Measurements from ENCODE around the gene ASB15. TPM values are rescaled to one million over a fixed set of nuclear protein-coding genes. Genes with fewer than 3 reads are reported as not detected.

Gene ASB15
- polyA plus RNA-seq, 1 experiment: not detected

DNA sequence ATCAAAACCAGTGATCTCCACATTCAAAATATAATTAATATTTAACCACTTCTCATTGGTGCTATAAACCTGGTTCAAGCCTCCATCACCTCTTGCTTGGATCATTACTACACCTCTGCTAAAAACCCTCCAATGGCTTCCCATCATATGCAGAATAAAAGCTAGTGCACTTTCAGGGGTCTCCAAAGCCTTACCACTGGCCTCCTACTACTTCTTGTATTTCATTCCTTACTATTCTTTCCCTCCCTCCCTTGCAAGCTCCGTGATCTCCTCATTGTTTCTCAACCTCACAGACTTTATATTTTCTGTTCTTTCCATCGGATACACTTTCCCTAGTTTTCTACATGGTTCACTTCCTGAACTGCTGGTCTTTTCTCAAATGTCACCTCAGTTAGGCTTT, 85.5 kb downstream of the ASB15 start:
- no peak for TF ChIP-seq CTCF (IDR thresholded peaks at IDR 0.05; ENCODE audit: low read depth, low read length)
- CTCF ChIA-PET: interaction anchor here (1.7 to 2.3 kb wide), 2 partner anchors 178 to 179 kb away, joined by 7 to 12 read pairs; no protein-coding TSS in a partner anchor
- H3K4me3 ChIP-seq (ENCODE audit: low read depth, low read length): no peak overlapping the region
- POLR2A ChIA-PET: no interaction called here
- H3K27me3 ChIP-seq (ENCODE audit: control insufficient read depth, insufficient read depth, low read length): no peaks in the 10 kb centered on the region
- H3K27ac ChIP-seq (ENCODE audit: low read depth, low read length): no peak overlapping the region
- H3K9me3 ChIP-seq (ENCODE audit: control insufficient read depth, insufficient read depth, low read length): no peaks in the 10 kb centered on the region
- no peak for DNase-seq (ENCODE audit: low read depth, low spot score)

DNA sequence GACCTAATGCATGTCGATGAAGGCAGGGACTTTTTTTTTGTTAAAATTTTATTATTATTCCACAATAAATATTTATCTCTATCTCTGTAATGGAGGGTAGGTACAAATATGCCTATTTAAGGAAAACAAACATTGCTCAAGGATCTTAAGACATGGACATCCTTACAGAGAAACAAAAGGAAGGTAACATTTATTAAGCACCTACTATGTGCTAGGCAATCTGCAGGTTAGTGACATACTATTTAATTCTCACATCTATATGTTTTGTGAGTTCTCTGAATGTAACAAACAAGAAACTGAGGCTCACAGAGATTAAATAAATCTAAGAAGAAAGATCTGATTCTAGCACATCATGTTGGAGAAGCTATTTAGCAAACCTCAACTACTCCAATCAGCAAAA, 86.1 kb downstream of the ASB15 start:
- H3K9me3 ChIP-seq (ENCODE audit: control insufficient read depth, insufficient read depth, low read length): no peaks in the 10 kb centered on the region
- CTCF ChIA-PET: interaction anchor here (0.6 kb wide), 1 partner anchor 104 kb away, joined by 4 read pairs; no protein-coding TSS in a partner anchor
- no peak for TF ChIP-seq CTCF (IDR thresholded peaks at IDR 0.05; ENCODE audit: low read depth, low read length)
- POLR2A ChIA-PET: no interaction called here
- DNase-seq (ENCODE audit: low read depth, low spot score): no peak
- H3K27me3 ChIP-seq (ENCODE audit: control insufficient read depth, insufficient read depth, low read length): no peaks in the 10 kb centered on the region
- H3K27ac ChIP-seq (ENCODE audit: low read depth, low read length): no peak overlapping the region
- no peak overlapping the region for H3K4me3 ChIP-seq (ENCODE audit: low read depth, low read length)

Other genes starting within 250 kb of the ASB15 start
- gene IQUB, start 67.2 kb upstream of the ASB15 start, polyA plus RNA-seq (2011; rRNA removed): 0.06 and 0.15 TPM in 2 replicates
- 21.0 and 39.8 TPM in 2 replicates for gene NDUFA5, start 44.0 kb upstream of the ASB15 start, polyA plus RNA-seq (2011; rRNA removed)
- not detected in 2 replicates for gene LMOD2, start 54.0 kb downstream of the ASB15 start, polyA plus RNA-seq (2011; rRNA removed)
- gene WASL, start 147.2 kb downstream of the ASB15 start, polyA plus RNA-seq (2011; rRNA removed): 11.6 and 11.9 TPM in 2 replicates
- not detected in 2 replicates for gene HYAL4, start 243.3 kb downstream of the ASB15 start, polyA plus RNA-seq (2011; rRNA removed)